WERI-Rb-1 (cell line): Measurements from ENCODE around the gene JOSD2.
A peak's percentile ranks its signal among the peaks of the same experiment; 100 is the strongest.

Source experiments
- DNase-seq: peaks from one replicate; pipeline ENCODE4 v3.0.0-alpha.2; 2020
- H3K27ac ChIP-seq: fragments of 250-450 bp; sonication (Bioruptor Pico); 2 replicates; pipeline ENCODE4 v1.5.1; 2020; ENCODE audit warnings: mild to moderate bottlenecking, moderate library complexity
- H3K27me3 ChIP-seq: fragments of 250-450 bp; sonication (Bioruptor Pico); 2 replicates; pipeline ENCODE4 v1.5.1; 2021; ENCODE audit warnings: mild to moderate bottlenecking, low read depth, moderate library complexity; ENCODE audit not compliant: insufficient read depth, severe bottlenecking
- H3K36me3 ChIP-seq: fragments of 250-450 bp; sonication (Bioruptor Pico); 2 replicates; pipeline ENCODE4 v1.5.1; 2020; ENCODE audit warnings: mild to moderate bottlenecking, moderate library complexity
- H3K4me3 ChIP-seq: 2 replicates; pipeline ENCODE4 v1.5.1; 2011; ENCODE audit warnings: low read depth, mild to moderate bottlenecking, control low read depth, low read length
- H3K9me3 ChIP-seq: fragments of 250-450 bp; sonication (Bioruptor Pico); 2 replicates; pipeline ENCODE4 v1.5.1; 2021; ENCODE audit warnings: mild to moderate bottlenecking, moderate library complexity; ENCODE audit not compliant: severe bottlenecking
- CTCF ChIP-seq: IDR thresholded peaks from 2 replicates; pipeline ENCODE4 v1.5.1; 2011; ENCODE audit warnings: low read depth, mild to moderate bottlenecking, control low read depth, inconsistent platforms, low read length

The JOSD2 gene

GRCh38 chr19:50466706-50467039 lies 44.3 kb downstream of the JOSD2 start:
- Histone ChIP-seq H3K27me3 (no peaks in the 10 kb centered on the region), H3K4me3 (no peak overlapping the region)

GRCh38 chr19:50465986-50466705 lies 44.8 kb downstream of the JOSD2 start:
- peak; percentile 64 for TF ChIP-seq CTCF
- peak; percentile 84 for DNase-seq
- H3K36me3 ChIP-seq = no peaks in the 10 kb centered on the region
- no peaks in the 10 kb centered on the region for H3K9me3 ChIP-seq
- peak overlapping the region; percentile 30 for H3K4me3 ChIP-seq
- H3K27me3 ChIP-seq = no peaks in the 10 kb centered on the region
- H3K27ac ChIP-seq = peak overlapping the region; percentile 49

More at GRCh38 chr19:50466706-50467039, 44.3 kb downstream of the JOSD2 start:
- Histone ChIP-seq H3K27ac (peak overlapping the region; percentile 49; the same call in 1 of the 2 replicates), H3K36me3 (no peaks in the 10 kb centered on the region), H3K9me3 (no peaks in the 10 kb centered on the region)
- no peak for DNase-seq
- TF ChIP-seq CTCF = no peak

GRCh38 chr19:50465000-50465399 lies 46.0 kb downstream of the JOSD2 start:
- no peak for TF ChIP-seq CTCF
- Histone ChIP-seq H3K27ac (peak overlapping the region; percentile 49; the same call in 1 of the 2 replicates), H3K4me3 (no peak overlapping the region), H3K27me3 (no peaks in the 10 kb centered on the region), H3K36me3 (no peaks in the 10 kb centered on the region), H3K9me3 (no peaks in the 10 kb centered on the region)
- no peak for DNase-seq

- TF ChIP-seq CTCF = no peak
- Histone ChIP-seq H3K36me3 (no peaks in the 10 kb centered on the region), H3K4me3 (no peak overlapping the region), H3K27me3 (no peaks in the 10 kb centered on the region), H3K27ac (no peak overlapping the region), H3K9me3 (no peaks in the 10 kb centered on the region)
- no peak for DNase-seq
Observed at GRCh38 chr19:50464348-50464747, 46.6 kb downstream of the JOSD2 start.

- TF ChIP-seq CTCF = no peak
- Histone ChIP-seq H3K27ac (no peak overlapping the region), H3K36me3 (no peaks in the 10 kb centered on the region), H3K9me3 (no peaks in the 10 kb centered on the region), H3K27me3 (no peaks in the 10 kb centered on the region), H3K4me3 (no peak overlapping the region)
- no peak for DNase-seq
Observed at GRCh38 chr19:50462970-50463369, 48.0 kb downstream of the JOSD2 start.
